ENCODE results near the gene ELL2.
A peak's percentile ranks its signal among the peaks of the same experiment; 100 is the strongest.

The ELL2 gene

DNA sequence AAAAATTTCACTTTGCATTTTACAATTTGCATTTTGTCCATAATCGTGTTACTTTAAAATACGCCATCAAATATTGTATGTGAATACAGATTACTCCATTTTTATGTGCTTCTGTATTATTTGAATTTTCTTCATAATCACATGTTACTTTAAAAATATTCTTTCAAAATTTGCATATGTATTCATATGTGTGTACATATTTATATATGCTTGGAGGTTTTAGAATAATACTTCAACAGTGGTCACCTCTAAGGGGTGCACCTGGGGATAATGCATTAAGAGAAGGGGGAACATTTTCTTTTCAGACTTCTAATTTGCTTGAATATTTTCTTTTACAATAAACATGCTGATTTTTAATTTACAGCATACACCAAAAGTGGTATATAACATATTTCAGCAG lies 21.9 kb upstream of the ELL2 start:
- FAIRE-seq (no peak), DNase-seq (ENCODE audit: insufficient read length, low spot score) (no peak)

DNA sequence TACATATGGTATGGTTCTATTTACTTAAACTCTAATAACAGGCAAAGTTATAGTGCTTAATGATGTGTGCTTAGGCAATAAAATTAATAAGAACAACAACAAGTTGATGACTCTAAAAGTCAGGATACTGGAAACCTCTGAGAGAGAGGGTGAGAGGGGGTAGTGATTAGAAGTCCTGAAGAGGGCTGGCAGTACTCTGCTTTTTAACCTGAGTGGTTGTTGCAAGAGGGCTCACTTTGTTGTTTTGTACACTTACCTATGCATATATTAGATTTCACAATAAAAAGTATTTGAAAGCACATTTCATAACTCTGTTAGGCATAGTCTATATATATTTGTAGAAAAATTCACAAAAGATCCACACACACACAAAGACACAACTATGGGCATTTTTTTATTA lies 21.4 kb upstream of the ELL2 start:
- DNase-seq (ENCODE audit: insufficient read length, low spot score) (no peak), FAIRE-seq (no peak)

DNA sequence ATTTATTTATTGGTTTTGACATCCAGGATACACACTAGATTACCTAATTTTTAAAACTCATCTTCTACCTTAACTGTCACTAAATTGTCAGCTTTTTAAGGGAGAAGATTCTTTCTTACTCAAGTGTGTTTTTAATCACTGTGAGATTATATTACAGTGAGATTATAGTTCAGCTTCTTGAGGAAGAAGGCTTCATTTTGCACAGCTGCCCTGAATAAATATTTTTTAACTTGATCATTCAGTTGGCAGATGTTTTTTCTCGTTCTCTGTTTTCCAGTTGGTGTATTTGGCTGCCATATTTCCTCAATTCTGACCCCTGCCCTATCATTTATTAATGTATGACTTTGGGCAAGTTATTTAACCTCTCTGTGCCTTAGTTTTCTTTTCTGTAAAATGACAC lies 15.0 kb upstream of the ELL2 start:
- no peak for FAIRE-seq

DNA sequence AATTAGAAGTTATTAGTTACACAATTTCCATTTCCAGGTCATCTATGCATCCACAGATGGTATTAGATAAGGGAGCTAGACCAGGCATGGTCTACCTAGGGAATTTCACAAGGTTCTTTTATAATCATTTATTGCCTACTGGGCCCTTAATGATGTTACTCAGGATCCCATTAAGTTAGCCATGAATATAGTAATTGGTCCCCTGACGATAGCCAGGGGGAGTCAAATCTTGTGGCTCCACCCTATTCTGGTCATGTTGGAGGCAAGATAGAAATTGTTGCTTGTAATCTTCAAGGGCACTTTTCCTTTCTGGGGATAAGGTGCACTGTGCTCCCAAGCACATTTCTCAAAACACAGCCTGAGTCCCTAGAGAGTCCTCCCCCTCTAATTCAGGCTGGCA lies 14.1 kb upstream of the ELL2 start:
- FAIRE-seq (no peak), DNase-seq (ENCODE audit: insufficient read length, low spot score) (no peak)

More for the DNA sequence above, 15.0 kb upstream of the ELL2 start:
- DNase-seq (ENCODE audit: insufficient read length, low spot score): no peak

DNA sequence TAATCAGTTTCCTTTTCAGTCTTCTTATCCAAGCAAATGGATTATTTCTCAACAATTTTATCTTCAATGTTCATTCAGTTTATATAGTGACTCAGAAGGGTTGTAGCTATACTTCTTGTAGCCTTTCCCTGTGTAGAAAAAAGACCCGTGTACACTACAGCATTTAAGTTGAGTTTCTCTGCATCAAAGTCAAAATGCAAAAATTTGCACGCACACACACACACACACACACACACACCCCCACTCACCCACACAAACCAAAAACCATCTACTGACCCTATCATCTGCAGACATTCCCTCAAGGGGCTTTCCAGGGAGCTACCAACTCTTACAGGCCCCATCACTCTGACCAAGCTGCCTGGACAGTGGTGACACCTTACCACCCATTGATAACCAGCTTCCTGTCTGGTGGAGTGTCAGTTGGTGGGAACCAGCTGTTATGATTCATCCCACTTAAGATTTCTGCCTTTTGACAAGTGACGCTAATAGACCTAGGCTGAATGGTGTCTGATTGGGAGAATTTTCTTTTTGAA lies 12.2 kb upstream of the ELL2 start:
- no peak for DNase-seq (ENCODE audit: insufficient read length, low spot score)
- FAIRE-seq: peak; percentile 16

DNA sequence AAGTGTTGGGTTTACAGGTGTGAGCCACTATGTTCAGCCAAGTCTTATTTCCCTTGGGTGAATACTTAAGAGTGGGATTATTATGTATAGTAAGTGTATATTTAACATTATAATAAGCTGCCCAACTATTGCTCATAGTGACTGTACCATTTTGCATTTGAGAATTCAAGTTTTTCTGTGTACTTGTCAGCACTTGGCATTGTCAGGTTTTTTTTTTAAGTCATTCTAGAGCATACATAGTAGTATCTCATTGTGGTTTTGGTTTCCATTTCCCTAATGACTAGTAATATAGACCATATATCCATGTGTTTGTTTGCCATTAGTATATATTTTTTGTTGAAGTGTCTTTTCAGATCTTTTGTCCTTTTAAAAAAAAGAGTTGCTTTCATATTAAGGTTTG lies 10.5 kb upstream of the ELL2 start:
- no peak for DNase-seq (ENCODE audit: insufficient read length, low spot score)
- no peak for FAIRE-seq

DNA sequence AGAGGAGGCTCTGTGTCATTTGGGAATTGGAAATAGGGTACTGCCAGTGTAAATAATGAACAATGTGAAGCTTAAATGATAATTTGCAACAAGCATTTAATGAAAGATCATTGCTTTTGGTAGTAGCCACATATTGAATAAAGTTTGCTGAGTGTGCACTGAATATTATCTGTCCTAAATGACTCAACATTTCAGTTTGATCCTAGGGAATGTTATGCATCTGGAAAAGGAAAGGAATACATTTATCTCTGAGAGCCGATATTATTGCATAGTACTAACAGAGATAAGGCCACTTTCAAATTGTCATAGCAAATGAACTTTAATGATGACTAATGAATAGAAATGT lies 8.7 kb upstream of the ELL2 start:
- DNase-seq (ENCODE audit: insufficient read length, low spot score) (no peak), FAIRE-seq (no peak)

DNA sequence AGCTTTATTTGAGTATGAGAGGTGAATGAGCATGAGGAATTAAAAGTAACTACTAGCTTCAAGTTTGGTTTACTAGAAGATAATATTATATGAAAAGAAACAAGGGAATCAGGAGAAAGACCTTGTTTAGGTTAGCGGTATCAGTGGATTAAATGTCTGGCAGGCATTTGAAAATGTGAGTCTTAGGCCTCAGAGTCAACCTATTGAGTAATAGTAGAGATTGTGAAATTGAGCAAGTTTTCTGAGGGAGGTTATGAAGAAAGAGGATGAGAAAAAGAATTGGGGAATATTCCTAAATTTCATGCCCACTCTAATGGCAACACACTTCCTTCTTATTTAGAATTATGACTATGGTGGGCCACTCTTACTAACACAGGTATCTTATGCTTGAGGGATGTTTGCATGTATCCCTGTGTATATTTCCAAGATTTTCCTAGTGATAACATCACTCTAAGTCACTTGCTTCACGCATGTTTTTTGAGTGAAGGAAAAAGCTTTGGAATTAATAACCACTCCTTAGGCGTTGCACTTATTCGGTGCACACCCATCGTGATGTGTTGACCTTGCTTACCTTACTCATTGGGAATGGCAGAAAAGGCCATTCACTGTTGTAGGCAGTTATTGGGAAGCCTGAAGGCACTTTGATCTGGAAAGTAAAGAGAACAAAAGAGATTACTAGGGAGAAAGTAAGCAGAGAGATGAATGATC lies 8.2 kb upstream of the ELL2 start:
- FAIRE-seq (no peak), DNase-seq (ENCODE audit: insufficient read length, low spot score) (no peak)

DNA sequence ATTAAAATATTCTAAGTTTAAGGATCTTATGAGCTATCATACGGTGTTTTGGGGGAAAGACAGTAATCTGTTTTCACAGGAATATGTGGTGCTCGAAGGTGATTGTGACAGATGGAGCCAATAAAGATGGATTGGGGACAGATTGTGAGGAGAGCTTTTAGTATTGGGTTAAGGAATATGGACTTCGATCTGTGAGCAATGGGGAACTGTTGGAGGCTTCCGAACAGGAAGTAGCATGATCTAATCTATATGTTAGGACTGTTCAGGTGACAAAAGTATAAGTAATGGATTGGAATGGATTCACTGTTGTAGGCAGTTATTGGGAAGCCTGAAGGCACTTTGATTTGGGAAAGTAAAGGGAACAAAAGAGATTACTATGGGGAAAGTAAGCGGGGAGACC lies 7.4 kb upstream of the ELL2 start:
- FAIRE-seq: no peak
- DNase-seq (ENCODE audit: insufficient read length, low spot score): no peak

DNA sequence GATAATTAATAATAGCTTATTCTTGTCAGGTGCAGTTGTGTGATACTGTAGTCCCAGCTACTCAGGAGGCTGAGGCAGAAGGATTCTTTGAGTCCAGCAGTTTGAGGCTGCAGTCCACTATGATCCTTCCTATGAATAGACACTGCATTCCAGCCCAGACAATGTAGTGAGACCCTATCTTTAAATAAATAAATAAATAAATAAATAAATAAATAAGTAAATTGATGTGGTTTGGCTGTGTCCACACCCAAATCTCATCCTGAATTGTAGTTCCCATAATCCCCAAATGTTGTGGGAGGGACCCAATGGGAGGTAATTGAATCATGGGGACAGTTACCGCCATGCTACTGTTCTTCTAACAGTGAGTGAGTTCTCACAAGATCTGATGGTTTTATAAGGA lies 5.6 kb upstream of the ELL2 start:
- FAIRE-seq (no peak), DNase-seq (ENCODE audit: insufficient read length, low spot score) (no peak)

DNA sequence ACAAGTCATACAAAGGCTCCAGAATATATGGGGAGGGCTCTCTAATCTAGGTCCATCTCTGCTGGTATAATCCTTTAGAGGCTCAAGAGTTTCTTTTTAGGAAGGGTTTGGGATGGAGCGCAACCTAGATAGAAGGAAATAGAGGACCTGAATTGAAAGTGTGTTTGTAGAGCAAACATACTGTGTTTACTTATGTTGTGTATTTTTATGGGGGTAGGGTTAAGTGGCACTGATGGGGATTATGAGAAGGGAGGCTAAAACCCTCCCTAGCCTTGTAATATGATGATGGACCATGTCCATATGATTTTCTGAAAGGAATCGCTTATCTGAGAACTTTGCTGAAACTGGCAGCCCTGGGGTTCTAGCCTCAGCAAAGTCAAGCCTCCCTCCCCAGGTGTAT lies 4.4 kb upstream of the ELL2 start:
- FAIRE-seq (no peak), DNase-seq (ENCODE audit: insufficient read length, low spot score) (no peak)

DNA sequence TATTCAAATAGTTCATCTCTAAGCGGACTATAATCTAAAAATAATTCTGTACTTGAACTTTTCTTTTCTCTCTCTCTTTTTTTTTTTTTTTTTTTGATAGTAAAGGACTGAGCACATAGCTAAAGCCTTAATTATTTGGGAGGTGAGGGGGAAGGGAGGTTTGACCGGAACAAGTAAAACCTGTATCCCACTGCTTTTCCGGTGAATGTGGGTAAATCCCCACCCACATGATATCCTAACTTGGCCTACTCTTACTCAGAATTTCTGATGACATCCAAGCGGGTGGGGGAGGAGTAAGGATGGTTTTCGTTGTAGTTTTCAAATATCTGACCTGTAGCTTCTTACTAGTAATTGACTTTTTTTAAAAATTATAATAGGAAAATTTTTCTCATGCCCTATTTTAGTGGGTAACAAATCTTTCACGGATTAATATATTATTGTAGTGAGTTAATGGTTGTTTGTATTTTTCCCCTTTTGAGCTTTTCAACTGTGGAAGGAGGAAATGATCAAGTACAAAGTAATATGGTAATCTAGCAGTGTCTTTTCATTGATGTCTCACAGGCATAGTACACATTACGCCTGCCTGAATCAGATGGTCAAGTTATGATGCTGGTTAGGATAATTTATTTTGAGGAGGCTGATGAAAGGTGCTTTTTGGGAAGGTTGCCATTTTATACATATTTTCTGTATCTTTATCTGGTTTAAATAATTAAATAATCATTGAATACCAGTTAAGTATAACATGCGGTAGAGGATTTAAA lies 2.2 kb upstream of the ELL2 start:
- no peak for FAIRE-seq
- DNase-seq (ENCODE audit: insufficient read length, low spot score): no peak

DNA sequence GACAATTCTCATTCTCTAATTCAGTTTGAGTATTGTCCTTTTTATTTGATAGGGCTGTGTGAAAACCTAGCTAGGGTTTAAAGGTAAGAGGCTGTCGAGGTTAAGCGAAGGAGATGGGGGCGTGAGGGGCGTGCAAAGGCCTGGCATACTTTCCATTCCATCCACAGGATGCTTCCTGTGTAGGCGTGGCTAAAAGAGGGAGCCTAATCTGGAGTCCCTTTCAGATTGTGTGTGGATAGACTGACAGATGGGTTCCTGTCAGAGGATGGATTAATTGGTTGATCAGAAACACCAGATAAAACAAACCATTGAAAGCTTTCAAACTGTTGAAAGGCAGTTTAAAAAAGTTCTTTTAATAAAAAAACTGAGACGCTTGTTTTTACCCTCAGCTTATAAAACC lies 1.1 kb upstream of the ELL2 start:
- DNase-seq (ENCODE audit: insufficient read length, low spot score): no peak
- FAIRE-seq: no peak

DNA sequence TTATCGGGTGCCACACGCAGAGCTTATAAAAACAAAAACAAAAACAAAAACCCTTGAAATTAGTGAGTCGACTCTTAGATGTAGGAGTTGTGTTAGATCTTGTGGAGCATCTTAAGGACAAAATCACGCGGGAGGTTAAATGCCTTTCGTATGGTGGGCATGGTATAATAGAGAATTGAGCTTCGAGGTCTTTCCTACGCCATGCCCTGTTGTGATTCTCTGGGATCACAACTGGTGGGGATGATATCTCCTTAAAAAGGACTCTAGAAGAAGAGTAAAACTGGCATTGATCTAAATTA lies 773 bp upstream of the ELL2 start:
- no peak for DNase-seq (ENCODE audit: insufficient read length, low spot score)
- no peak for FAIRE-seq

DNA sequence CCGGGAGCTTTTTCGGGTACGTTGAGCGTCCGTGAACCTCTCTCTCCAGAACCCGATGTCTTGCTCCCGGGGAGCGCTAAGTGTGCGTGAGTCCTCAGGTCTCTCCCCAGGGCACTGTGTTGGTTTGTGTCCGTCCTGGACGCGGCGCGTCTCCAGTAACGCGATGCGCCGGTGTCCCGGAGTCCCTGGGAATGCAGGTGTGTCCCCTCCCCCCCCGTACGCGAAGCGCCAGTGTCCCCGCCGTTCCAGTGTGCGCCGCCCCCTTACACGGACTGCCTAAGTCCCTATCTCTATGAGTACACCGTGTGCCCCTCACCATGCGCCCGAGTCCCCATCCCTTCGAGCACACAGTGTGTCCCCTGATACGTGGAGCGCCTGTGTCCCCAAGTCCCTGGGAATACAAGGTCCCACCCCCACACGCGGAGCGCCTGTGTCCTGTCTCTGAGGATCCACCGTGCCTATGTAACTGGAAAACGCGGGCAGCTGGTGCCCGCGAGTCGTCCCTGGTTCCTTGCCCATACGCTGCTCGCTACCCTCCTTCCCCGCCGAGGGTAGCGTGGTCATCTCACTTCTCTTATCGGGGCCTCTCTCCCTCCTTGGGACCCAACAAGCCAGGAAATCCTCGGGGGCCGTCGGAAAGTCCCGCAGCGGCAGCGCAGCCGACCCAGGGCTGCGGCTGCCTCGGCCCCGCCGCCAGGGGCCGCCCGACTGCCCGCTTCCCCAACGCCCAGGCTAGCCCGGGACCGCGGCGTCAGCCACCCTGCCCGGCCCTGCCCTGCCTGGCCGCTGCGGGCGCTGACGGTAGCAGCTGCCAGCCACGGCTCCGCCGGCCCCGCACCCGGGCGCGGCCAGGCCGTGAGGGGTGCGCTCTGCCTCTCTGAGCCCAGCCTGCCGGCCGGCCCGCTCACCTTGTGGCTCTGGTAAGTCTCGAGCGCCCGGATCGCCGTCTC lies 709 bp downstream of the ELL2 start:
- DNase-seq (ENCODE audit: insufficient read length, low spot score) (no peak), FAIRE-seq (no peak)

DNA sequence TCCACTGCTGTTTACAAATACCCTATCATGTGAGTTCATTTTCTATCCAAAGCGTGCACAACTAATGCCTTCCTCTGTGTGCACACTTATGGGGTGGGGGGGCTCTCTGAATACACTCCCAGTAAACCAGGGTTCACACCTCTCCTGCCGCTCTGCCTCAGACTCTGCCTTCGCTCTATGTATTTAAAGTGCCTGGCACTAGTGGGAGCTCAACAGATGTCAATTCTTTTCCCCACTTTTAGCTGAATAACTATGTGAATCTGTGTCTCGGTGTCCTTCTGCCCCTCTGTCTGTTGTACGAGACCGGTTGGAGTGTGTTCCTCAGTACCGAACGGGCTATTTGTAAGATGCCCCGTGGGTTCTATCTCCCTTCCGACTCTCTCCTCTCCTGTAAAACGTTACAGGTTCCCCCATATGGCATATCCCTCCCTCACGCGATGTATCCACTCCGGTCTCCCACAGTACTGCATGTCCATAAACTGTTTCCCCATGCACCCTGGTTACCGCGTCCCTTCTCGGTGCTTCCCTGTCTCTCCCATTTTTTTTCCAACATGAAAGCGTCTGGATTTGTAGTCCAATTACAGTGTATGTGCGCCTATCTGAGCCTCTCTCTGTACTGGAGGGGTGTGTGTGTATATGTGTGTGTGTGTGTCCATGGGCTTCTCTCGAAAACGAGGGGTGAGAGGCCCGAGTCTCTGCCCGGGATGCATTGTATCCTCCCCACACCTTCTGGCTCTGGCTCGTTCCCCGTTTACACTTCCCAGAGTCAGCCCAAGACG lies 1.6 kb downstream of the ELL2 start:
- DNase-seq (ENCODE audit: insufficient read length, low spot score) (no peak), FAIRE-seq (no peak)

DNA sequence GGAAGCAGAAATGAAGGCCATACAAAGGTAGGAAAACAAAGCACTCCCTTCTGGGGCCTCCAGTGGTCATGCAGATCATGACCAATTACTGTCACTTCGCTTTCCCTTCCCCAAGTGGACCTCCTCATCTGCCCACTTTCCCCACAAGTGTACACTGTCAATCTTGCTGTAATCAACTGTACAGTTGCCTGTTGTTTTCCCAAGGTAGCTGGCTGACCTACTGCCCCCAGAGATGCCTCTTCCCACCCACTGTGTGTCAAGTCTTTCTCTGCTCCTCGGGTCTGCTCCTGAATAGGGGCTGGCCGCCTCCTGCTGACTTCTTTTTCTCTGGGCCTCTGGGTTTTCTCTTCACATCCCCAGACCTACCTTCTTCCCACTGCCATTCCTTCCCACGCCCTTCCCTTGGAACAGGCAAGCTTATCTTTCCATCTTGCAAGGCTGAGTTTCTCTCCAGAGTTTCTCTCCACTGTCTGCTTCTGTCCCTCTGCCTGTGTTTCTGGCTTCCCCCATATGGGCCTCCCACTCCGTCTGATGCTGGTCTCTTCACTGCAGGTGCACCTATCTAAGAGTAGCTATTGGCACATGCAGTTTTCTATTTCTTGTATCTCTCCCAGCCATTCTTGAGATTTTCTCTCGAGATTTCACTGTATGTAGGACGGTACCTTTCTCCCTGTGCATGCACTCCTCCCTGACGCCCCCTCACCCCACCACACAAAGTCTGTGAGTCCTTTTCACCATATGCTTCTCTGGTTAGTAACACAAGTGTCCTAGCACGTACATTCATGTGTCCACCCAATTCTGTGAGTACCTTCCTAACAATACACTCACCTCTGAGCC lies 2.4 kb downstream of the ELL2 start:
- FAIRE-seq (no peak), DNase-seq (ENCODE audit: insufficient read length, low spot score) (no peak)

DNA sequence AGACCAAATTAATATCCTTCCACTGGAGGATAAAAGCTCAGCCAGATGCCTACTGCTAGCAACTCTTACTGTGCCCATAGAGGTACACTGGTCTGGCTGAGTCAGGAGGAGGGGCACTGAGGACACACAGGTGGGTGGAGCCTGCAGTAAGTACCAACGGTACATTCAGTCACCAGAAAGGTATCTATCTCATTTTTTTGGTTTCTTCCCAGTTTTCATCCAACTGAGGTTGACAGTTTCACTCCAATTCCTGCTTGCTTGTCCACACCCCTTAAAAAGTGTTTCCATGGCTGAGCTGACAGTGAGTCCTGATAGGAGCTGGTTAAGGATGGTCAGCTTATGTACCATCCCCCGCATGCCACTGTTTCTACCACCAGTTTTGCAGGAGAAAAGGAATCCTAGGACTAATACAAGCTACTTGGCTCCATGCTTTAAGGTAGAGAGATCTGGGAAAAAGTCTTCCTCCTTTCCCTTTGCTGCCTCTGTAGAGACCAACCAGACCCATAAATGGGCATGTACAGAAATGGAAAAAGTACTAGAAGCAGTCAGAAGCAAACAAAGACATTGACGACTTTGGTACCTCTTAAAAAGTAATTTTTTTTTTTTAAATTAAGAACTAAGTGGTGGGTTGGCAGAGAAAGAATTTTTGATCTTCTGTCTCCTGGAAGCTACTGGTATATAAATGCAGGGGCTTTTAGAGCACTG lies 3.2 kb downstream of the ELL2 start:
- no peak for DNase-seq (ENCODE audit: insufficient read length, low spot score)
- no peak for FAIRE-seq

DNA sequence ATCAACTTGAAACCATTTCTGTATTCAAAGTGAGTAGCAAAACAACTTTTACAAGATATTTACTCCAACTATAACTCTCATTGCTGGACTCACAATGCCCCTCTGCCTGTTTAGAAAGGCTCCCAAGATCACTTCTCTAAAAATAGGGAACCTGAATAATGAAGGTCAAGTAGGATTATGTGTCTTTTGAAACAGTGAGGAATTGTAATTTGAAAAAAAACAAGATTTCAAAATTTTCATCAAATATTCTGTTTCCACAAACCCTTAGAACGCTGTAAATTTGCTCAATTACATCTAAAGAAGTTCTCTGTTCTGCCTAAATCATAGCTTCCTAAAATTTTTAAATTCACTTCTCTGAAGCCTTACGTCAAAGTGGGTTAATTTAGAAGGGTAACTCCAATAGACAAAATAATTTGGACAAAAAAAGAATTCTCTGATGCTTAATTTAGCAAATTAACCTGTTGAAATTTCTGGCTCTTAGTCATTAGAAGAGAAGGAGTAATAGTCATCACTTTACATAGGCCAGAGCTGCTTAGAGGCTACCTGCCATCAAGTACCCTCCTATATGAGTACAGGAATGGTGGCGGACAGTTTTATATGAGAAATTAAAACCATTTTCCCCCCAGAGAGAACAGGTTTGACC lies 4.0 kb downstream of the ELL2 start:
- FAIRE-seq: no peak
- no peak for DNase-seq (ENCODE audit: insufficient read length, low spot score)
